ENCODE measurements around the gene ZBTB24. TPM values are rescaled to one million over a fixed set of nuclear protein-coding genes. Genes with fewer than 3 reads are reported as not detected.

ZBTB24 gene
- total and polyA plus RNA-seq, 2 of the 13 experiments (the other 11 are each of a cell fraction or from before 2014, with no cell fraction given) = 1.5 to 6.2 TPM

GRCh38 chr6:109456111-109456583, 26.9 kb downstream of the ZBTB24 start (continued):
- TF ChIP-seq ZNF276 (CRISPR knock-in tag; IDR thresholded peaks at IDR 0.05; ENCODE audit: low read depth) (no peak), CBX1 (IDR thresholded peaks at IDR 0.05; ENCODE audit: low read depth) (no peak), ERF (CRISPR knock-in tag; IDR thresholded peaks at IDR 0.05) (no peak), POLR2AphosphoS2 (IDR thresholded peaks at IDR 0.05; ENCODE audit: low read depth, low read length) (no peak), ZNF589 (CRISPR knock-in tag; conservative IDR thresholded peaks at IDR 0.05) (no peak), ZFY (CRISPR knock-in tag; IDR thresholded peaks at IDR 0.05) (no peak), CEBPB (IDR thresholded peaks at IDR 0.05; ENCODE audit: borderline replicate concordance, low read depth, low read length) (no peak), GATAD1 (CRISPR knock-in tag; IDR thresholded peaks at IDR 0.05) (no peak; the same call in 1 of the 2 replicates), MXD3 (CRISPR knock-in tag; IDR thresholded peaks at IDR 0.05) (no peak; the same call in none of the 2 replicates), YEATS4 (CRISPR knock-in tag; IDR thresholded peaks at IDR 0.05; ENCODE audit: borderline replicate concordance) (no peak; the same call in 1 of the 2 replicates), ZFP37 (CRISPR knock-in tag; IDR thresholded peaks at IDR 0.05; ENCODE audit: borderline replicate concordance) (no peak), KDM6A (CRISPR knock-in tag; IDR thresholded peaks at IDR 0.05; ENCODE audit: low read depth) (no peak), ATRX (CRISPR knock-in tag; IDR thresholded peaks at IDR 0.05; ENCODE audit: borderline replicate concordance) (no peak), AKAP8 (CRISPR knock-in tag; IDR thresholded peaks at IDR 0.05) (no peak), FLYWCH1 (CRISPR knock-in tag; IDR thresholded peaks at IDR 0.05) (no peak), ZNF326 (CRISPR knock-in tag; IDR thresholded peaks at IDR 0.05; ENCODE audit: borderline replicate concordance) (no peak), PHF21A (CRISPR knock-in tag; IDR thresholded peaks at IDR 0.05) (no peak), MXI1 (IDR thresholded peaks at IDR 0.05; ENCODE audit: borderline replicate concordance, low read depth, low read length) (no peak), PLSCR1 (CRISPR knock-in tag; IDR thresholded peaks at IDR 0.05; ENCODE audit: borderline replicate concordance) (no peak), ZFP36 (IDR thresholded peaks at IDR 0.05; ENCODE audit: borderline replicate concordance, low read depth, low read length, partially characterized antibody) (no peak), BRF2 (CRISPR knock-in tag; IDR thresholded peaks at IDR 0.05) (no peak), ZNF747 (CRISPR knock-in tag; IDR thresholded peaks at IDR 0.05; ENCODE audit: borderline replicate concordance) (no peak), HNRNPLL (IDR thresholded peaks at IDR 0.05; ENCODE audit: low read depth, low read length, poor library complexity, severe bottlenecking) (peak; percentile 34), CERS6 (CRISPR knock-in tag; IDR thresholded peaks at IDR 0.05) (no peak), ZBTB42 (CRISPR knock-in tag; IDR thresholded peaks at IDR 0.05) (no peak), ZNF350 (CRISPR knock-in tag; IDR thresholded peaks at IDR 0.05; ENCODE audit: borderline replicate concordance, low read depth) (peak; percentile 16; the same call in 1 of the 2 replicates), ZC3H4 (CRISPR knock-in tag; IDR thresholded peaks at IDR 0.05; ENCODE audit: borderline replicate concordance) (no peak)
